Measurements from ENCODE around the gene YAF2.

- TF ChIP-seq ZNF274 (IDR thresholded peaks at IDR 0.05; ENCODE audit: low read depth, low read length) (no peak), EGR1 (IDR thresholded peaks at IDR 0.05; ENCODE audit: low read depth) (no peak), POLR2A (IDR thresholded peaks at IDR 0.05; ENCODE audit: borderline replicate concordance, extremely low read depth, insufficient read depth, insufficient read length) (no peak), CTCF (IDR thresholded peaks at IDR 0.05 in 2 of 3, conservative IDR thresholded peaks at IDR 0.05 in 1 of 3; ENCODE audit: borderline replicate concordance in 1 of 3, insufficient read depth in 1 of 3, low read depth in 2 of 3, low read length in 2 of 3) (no peak), EZH2 (IDR thresholded peaks at IDR 0.05) (no peak), EZH2phosphoT487 (IDR thresholded peaks at IDR 0.05; ENCODE audit: borderline replicate concordance) (no peak), YY1 (IDR thresholded peaks at IDR 0.05; ENCODE audit: extremely low read depth, insufficient replicate concordance, low read depth, low read length) (no peak), JUND (IDR thresholded peaks at IDR 0.05) (no peak), REST (IDR thresholded peaks at IDR 0.05; ENCODE audit: low read depth) (no peak), RAD21 (IDR thresholded peaks at IDR 0.05; ENCODE audit: low read depth) (no peak), CEBPB (IDR thresholded peaks at IDR 0.05; ENCODE audit: low read depth) (no peak), SP1 (IDR thresholded peaks at IDR 0.05; ENCODE audit: low read depth) (no peak)
Measured at GRCh38 chr12:42273706-42274105, 35.7 kb upstream of the YAF2 start.
